Activated CD4-positive, alpha-beta T cell treated with anti-CD3 and anti-CD28 coated beads, Interleukin-2, amount 10 ng/mL, durations not matched to agents 7 days and 5 days (primary cell): Measurements from ENCODE around the gene TBRG4. TPM values are rescaled to one million over a fixed set of nuclear protein-coding genes. Genes with fewer than 3 reads are reported as not detected.
A peak's percentile ranks its signal among the peaks of the same experiment; 100 is the strongest.

ENCODE experiments used
- CTCF ChIA-PET: fragments of 350-600 bp; sonication (Branson Sonifier 250); formaldehyde crosslinking; loops from one replicate; lab custom pipeline; 2021; ENCODE audit warnings: antibody characterized with exemption; lab: Charles Lee
- POLR2A ChIA-PET: fragments of 350-600 bp; sonication (Branson Sonifier 250); formaldehyde crosslinking; loops from one replicate; lab custom pipeline; 2021; ENCODE audit warnings: antibody characterized with exemption; lab: Charles Lee
- DNase-seq: peaks from one replicate; pipeline ENCODE4 v3.0.0-alpha.2; 2020
- H3K27ac Mint-ChIP-seq: one replicate; pipeline ENCODE4 v1.8.0; 2021; ENCODE audit warnings: mild to moderate bottlenecking, moderate library complexity, mixed read lengths
- H3K27me3 Mint-ChIP-seq: one replicate; pipeline ENCODE4 v1.8.0; 2021; ENCODE audit warnings: mixed read lengths
- H3K36me3 Mint-ChIP-seq: one replicate; pipeline ENCODE4 v1.8.0; 2021; ENCODE audit warnings: low read depth, mixed read lengths
- H3K4me1 Mint-ChIP-seq: one replicate; pipeline ENCODE4 v1.8.0; 2021; ENCODE audit warnings: mixed read lengths
- H3K4me3 Mint-ChIP-seq: one replicate; pipeline ENCODE4 v1.8.0; 2021; ENCODE audit warnings: mild to moderate bottlenecking, moderate library complexity, mixed read lengths
- H3K9me3 Mint-ChIP-seq: one replicate; pipeline ENCODE4 v1.8.0; 2021; ENCODE audit warnings: mixed read lengths
- total RNA-seq, 2 experiments: library from RNA; stranded (reverse); gene quantifications; one replicate each; pipeline ENCODE4 v1.2.3, GENCODE V29; 2021

Gene TBRG4
- total RNA-seq, 2 experiments from 2014 or later = 98.9 to 102 TPM

- Mint-ChIP-seq H3K36me3 (peaks cover 69% of the 10 kb centered on the region), H3K4me3 (no peak overlapping the region), H3K4me1 (peaks cover 48% of the 10 kb centered on the region), H3K27me3 (no peaks in the 10 kb centered on the region), H3K9me3 (no peaks in the 10 kb centered on the region), H3K27ac (peak overlapping the region; percentile 37)
- POLR2A ChIA-PET = no interaction called here
- DNase-seq = no peak
- CTCF ChIA-PET = no interaction called here
These were observed 49.6 kb downstream of the TBRG4 start for GRCh38 chr7:45061806-45062425.

- Mint-ChIP-seq H3K36me3 (peaks cover 66% of the 10 kb centered on the region), H3K27ac (no peak overlapping the region), H3K9me3 (no peaks in the 10 kb centered on the region), H3K4me3 (no peak overlapping the region), H3K27me3 (no peaks in the 10 kb centered on the region), H3K4me1 (peaks cover 46% of the 10 kb centered on the region)
- POLR2A ChIA-PET = no interaction called here
- no peak for DNase-seq
- CTCF ChIA-PET = no interaction called here
These were observed 50.1 kb downstream of the TBRG4 start for GRCh38 chr7:45061352-45061751.

GRCh38 chr7:45060295-45060694, 51.2 kb downstream of the TBRG4 start:
- Mint-ChIP-seq H3K36me3 (peaks cover 66% of the 10 kb centered on the region), H3K4me3 (no peak overlapping the region), H3K9me3 (no peaks in the 10 kb centered on the region), H3K4me1 (peaks cover 46% of the 10 kb centered on the region), H3K27ac (no peak overlapping the region), H3K27me3 (no peaks in the 10 kb centered on the region)
- no peak for DNase-seq
- POLR2A ChIA-PET = interaction anchor here (0.6 kb wide), 1 partner anchor 40 kb away, joined by 3 read pairs; no protein-coding TSS in a partner anchor
- CTCF ChIA-PET = no interaction called here

- H3K27ac Mint-ChIP-seq = no peak overlapping the region
- peaks cover 56% of the 10 kb centered on the region for H3K4me1 Mint-ChIP-seq
- no peak overlapping the region for H3K4me3 Mint-ChIP-seq
- CTCF ChIA-PET = interaction anchor here (0.9 kb wide), 1 partner anchor 16 kb away, joined by 3 read pairs; no protein-coding TSS in a partner anchor
- peaks cover 69% of the 10 kb centered on the region for H3K36me3 Mint-ChIP-seq
- no peaks in the 10 kb centered on the region for H3K27me3 Mint-ChIP-seq
- POLR2A ChIA-PET = no interaction called here
- no peaks in the 10 kb centered on the region for H3K9me3 Mint-ChIP-seq
- no peak for DNase-seq
These were observed 53.6 kb downstream of the TBRG4 start for GRCh38 chr7:45057878-45058277.

GRCh38 chr7:45055594-45056219, 55.8 kb downstream of the TBRG4 start:
- ChIA-PET POLR2A (no interaction called here), CTCF (interaction anchor here (2.0 kb wide), 1 partner anchor 21 kb away, joined by 4 read pairs; no protein-coding TSS in a partner anchor)
- DNase-seq = no peak
- Mint-ChIP-seq H3K27me3 (no peaks in the 10 kb centered on the region), H3K36me3 (peaks cover 66% of the 10 kb centered on the region), H3K9me3 (no peaks in the 10 kb centered on the region), H3K4me3 (no peak overlapping the region), H3K4me1 (peaks cover 44% of the 10 kb centered on the region), H3K27ac (no peak overlapping the region)

GRCh38 chr7:45055016-45055415, 56.5 kb downstream of the TBRG4 start:
- Mint-ChIP-seq H3K4me3 (no peak overlapping the region), H3K4me1 (peaks cover 45% of the 10 kb centered on the region), H3K27me3 (no peaks in the 10 kb centered on the region), H3K36me3 (peaks cover 67% of the 10 kb centered on the region), H3K9me3 (no peaks in the 10 kb centered on the region), H3K27ac (no peak overlapping the region)
- ChIA-PET CTCF (interaction anchor here (1.2 to 2.0 kb wide), 2 partner anchors 22 to 23 kb away, joined by 3 to 4 read pairs; no protein-coding TSS in a partner anchor), POLR2A (no interaction called here)
- DNase-seq = no peak

- no peak overlapping the region for H3K27ac Mint-ChIP-seq
- ChIA-PET POLR2A (no interaction called here), CTCF (interaction anchor here (0.6 to 2.0 kb wide), 4 partner anchors 13 to 24 kb away, joined by 3 to 4 read pairs (median 3); no protein-coding TSS in a partner anchor)
- no peak overlapping the region for H3K4me3 Mint-ChIP-seq
- no peaks in the 10 kb centered on the region for H3K9me3 Mint-ChIP-seq
- H3K27me3 Mint-ChIP-seq = no peaks in the 10 kb centered on the region
- H3K36me3 Mint-ChIP-seq = peaks cover 68% of the 10 kb centered on the region
- DNase-seq = no peak
- H3K4me1 Mint-ChIP-seq = peaks cover 42% of the 10 kb centered on the region
These were observed 57.1 kb downstream of the TBRG4 start for GRCh38 chr7:45054442-45054841.

- peaks cover 68% of the 10 kb centered on the region for H3K36me3 Mint-ChIP-seq
- POLR2A ChIA-PET = no interaction called here
These were observed 57.6 kb downstream of the TBRG4 start for GRCh38 chr7:45053941-45054340.

GRCh38 chr7:45053401-45053800, 58.1 kb downstream of the TBRG4 start:
- no peaks in the 10 kb centered on the region for H3K9me3 Mint-ChIP-seq
- no peak overlapping the region for H3K27ac Mint-ChIP-seq
- peaks cover 66% of the 10 kb centered on the region for H3K36me3 Mint-ChIP-seq
- DNase-seq = no peak
- ChIA-PET POLR2A (no interaction called here), CTCF (no interaction called here)
- no peaks in the 10 kb centered on the region for H3K27me3 Mint-ChIP-seq
- H3K4me1 Mint-ChIP-seq = peaks cover 41% of the 10 kb centered on the region
- H3K4me3 Mint-ChIP-seq = no peak overlapping the region

More at GRCh38 chr7:45053941-45054340, 57.6 kb downstream of the TBRG4 start:
- DNase-seq = no peak
- Mint-ChIP-seq H3K4me1 (peaks cover 41% of the 10 kb centered on the region), H3K27me3 (no peaks in the 10 kb centered on the region), H3K27ac (no peak overlapping the region), H3K4me3 (no peak overlapping the region), H3K9me3 (no peaks in the 10 kb centered on the region)
- CTCF ChIA-PET = interaction anchor here (0.6 to 2.0 kb wide), 4 partner anchors 13 to 23 kb away, joined by 3 to 4 read pairs (median 3); no protein-coding TSS in a partner anchor

- CTCF ChIA-PET = no interaction called here
- Mint-ChIP-seq H3K9me3 (no peaks in the 10 kb centered on the region), H3K4me1 (peaks cover 29% of the 10 kb centered on the region)
These were observed 59.5 kb downstream of the TBRG4 start for GRCh38 chr7:45052011-45052410.

GRCh38 chr7:45050198-45050597, 61.3 kb downstream of the TBRG4 start:
- Mint-ChIP-seq H3K9me3 (no peaks in the 10 kb centered on the region), H3K27me3 (no peaks in the 10 kb centered on the region), H3K27ac (no peak overlapping the region), H3K36me3 (peaks cover 64% of the 10 kb centered on the region), H3K4me1 (peaks cover 32% of the 10 kb centered on the region), H3K4me3 (no peak overlapping the region)
- DNase-seq = no peak
- POLR2A ChIA-PET = no interaction called here
- CTCF ChIA-PET = no interaction called here

More at GRCh38 chr7:45052011-45052410, 59.5 kb downstream of the TBRG4 start:
- no peak overlapping the region for H3K27ac Mint-ChIP-seq
- no peak for DNase-seq
- H3K27me3 Mint-ChIP-seq = no peaks in the 10 kb centered on the region
- no peak overlapping the region for H3K4me3 Mint-ChIP-seq
- POLR2A ChIA-PET = no interaction called here
- H3K36me3 Mint-ChIP-seq = peaks cover 64% of the 10 kb centered on the region
